Measurements from ENCODE around the gene SEC62.

The SEC62 gene

GRCh38 chr3:170046269-170047132 lies 79.9 kb downstream of the SEC62 start:
- no peak for DNase-seq (ENCODE audit: low read depth in 1 of 2, low spot score in 1 of 2)
- H3K27me3 ChIP-seq (ENCODE audit: insufficient read depth, poor library complexity, severe bottlenecking) = no peaks in the 10 kb centered on the region
- TF ChIP-seq REST (IDR thresholded peaks at IDR 0.05; ENCODE audit: insufficient replicate concordance, low read depth) = no peak
- TF ChIP-seq GABPA (IDR thresholded peaks at IDR 0.05; ENCODE audit: low read depth) = no peak
- TF ChIP-seq CTCF (IDR thresholded peaks at IDR 0.05; ENCODE audit: insufficient read depth, low read length) = no peak
- TF ChIP-seq POLR2AphosphoS5 (IDR thresholded peaks at IDR 0.05; ENCODE audit: low read depth) = no peak
- TF ChIP-seq SPI1 (IDR thresholded peaks at IDR 0.05; ENCODE audit: borderline replicate concordance, low read depth) = no peak
- H3K4me3 ChIP-seq (replicated peaks; ENCODE audit: insufficient read depth, low read length) = no peak overlapping the region
- H3K27ac ChIP-seq (replicated peaks) = peak overlapping the region; percentile 83

GRCh38 chr3:170047133-170047404 lies 80.5 kb downstream of the SEC62 start:
- no peak for DNase-seq (ENCODE audit: low read depth in 1 of 2, low spot score in 1 of 2)
- H3K4me3 ChIP-seq (replicated peaks; ENCODE audit: insufficient read depth, low read length) = no peak overlapping the region
- TF ChIP-seq POLR2AphosphoS5 (IDR thresholded peaks at IDR 0.05; ENCODE audit: low read depth) = no peak
- no peak for TF ChIP-seq SPI1 (IDR thresholded peaks at IDR 0.05; ENCODE audit: borderline replicate concordance, low read depth)
- TF ChIP-seq CTCF (IDR thresholded peaks at IDR 0.05; ENCODE audit: insufficient read depth, low read length) = no peak
- TF ChIP-seq GABPA (IDR thresholded peaks at IDR 0.05; ENCODE audit: low read depth) = no peak
- TF ChIP-seq REST (IDR thresholded peaks at IDR 0.05; ENCODE audit: insufficient replicate concordance, low read depth) = no peak
- no peak overlapping the region; the same call in 1 of the 2 replicates for H3K27ac ChIP-seq (replicated peaks)
- H3K27me3 ChIP-seq (ENCODE audit: insufficient read depth, poor library complexity, severe bottlenecking) = no peaks in the 10 kb centered on the region

Measured in HL-60 (cell line).